ENCODE measurements around the gene RSL24D1. TPM values are rescaled to one million over a fixed set of nuclear protein-coding genes. Genes with fewer than 3 reads are reported as not detected.
A peak's percentile ranks its signal among the peaks of the same experiment; 100 is the strongest.

The RSL24D1 gene
- total RNA-seq, 2 experiments from 2014 or later, result 183 to 194 TPM

- Mint-ChIP-seq H3K4me1 (ENCODE audit: low read depth) (peaks cover 77% of the 10 kb centered on the region), H3K9me3 (no peaks in the 10 kb centered on the region), H3K27me3 (no peaks in the 10 kb centered on the region), H3K4me3 (peak overlapping the region; percentile 47), H3K27ac (peak overlapping the region; percentile 95), H3K36me3 (ENCODE audit: low read depth) (peaks cover 67% of the 10 kb centered on the region)
- POLR2A ChIA-PET, result interaction anchor here (0.6 to 2.1 kb wide), 10 partner anchors 11 to 98 kb away, joined by 3 to 11 read pairs (median 4); partner anchors contain the start of genes PIGB, PIGBOS1 and RSL24D1
- TF ChIP-seq, protein P1, sequence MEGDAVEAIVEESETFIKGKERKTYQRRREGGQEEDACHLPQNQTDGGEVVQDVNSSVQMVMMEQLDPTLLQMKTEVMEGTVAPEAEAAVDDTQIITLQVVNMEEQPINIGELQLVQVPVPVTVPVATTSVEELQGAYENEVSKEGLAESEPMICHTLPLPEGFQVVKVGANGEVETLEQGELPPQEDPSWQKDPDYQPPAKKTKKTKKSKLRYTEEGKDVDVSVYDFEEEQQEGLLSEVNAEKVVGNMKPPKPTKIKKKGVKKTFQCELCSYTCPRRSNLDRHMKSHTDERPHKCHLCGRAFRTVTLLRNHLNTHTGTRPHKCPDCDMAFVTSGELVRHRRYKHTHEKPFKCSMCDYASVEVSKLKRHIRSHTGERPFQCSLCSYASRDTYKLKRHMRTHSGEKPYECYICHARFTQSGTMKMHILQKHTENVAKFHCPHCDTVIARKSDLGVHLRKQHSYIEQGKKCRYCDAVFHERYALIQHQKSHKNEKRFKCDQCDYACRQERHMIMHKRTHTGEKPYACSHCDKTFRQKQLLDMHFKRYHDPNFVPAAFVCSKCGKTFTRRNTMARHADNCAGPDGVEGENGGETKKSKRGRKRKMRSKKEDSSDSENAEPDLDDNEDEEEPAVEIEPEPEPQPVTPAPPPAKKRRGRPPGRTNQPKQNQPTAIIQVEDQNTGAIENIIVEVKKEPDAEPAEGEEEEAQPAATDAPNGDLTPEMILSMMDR (IDR thresholded peaks at IDR 0.05), result no peak
- ATAC-seq (peak; percentile 74), DNase-seq (peak; percentile 78)
- intact Hi-C loops (cut with micrococcal nuclease), result loop anchor here (1.0 to 2.0 kb wide), 2 partner anchors 61 to 69 kb away; no protein-coding TSS in a partner anchor
- CTCF ChIA-PET, result interaction anchor here (0.6 to 1.4 kb wide), 6 partner anchors 11 to 359 kb away, joined by 3 to 4 read pairs (median 3); no protein-coding TSS in a partner anchor
Measured at GRCh38 chr15:55221090-55222011, 24.6 kb upstream of the RSL24D1 start.

GRCh38 chr15:55220606-55221005 lies 23.9 kb upstream of the RSL24D1 start:
- H3K4me1 Mint-ChIP-seq (ENCODE audit: low read depth), result peaks cover 70% of the 10 kb centered on the region
- CTCF ChIA-PET, result interaction anchor here (1.4 kb wide), 2 partner anchors 23 to 219 kb away, joined by 4 read pairs; no protein-coding TSS in a partner anchor
- TF ChIP-seq, protein P1 (IDR thresholded peaks at IDR 0.05), result no peak

DNA sequence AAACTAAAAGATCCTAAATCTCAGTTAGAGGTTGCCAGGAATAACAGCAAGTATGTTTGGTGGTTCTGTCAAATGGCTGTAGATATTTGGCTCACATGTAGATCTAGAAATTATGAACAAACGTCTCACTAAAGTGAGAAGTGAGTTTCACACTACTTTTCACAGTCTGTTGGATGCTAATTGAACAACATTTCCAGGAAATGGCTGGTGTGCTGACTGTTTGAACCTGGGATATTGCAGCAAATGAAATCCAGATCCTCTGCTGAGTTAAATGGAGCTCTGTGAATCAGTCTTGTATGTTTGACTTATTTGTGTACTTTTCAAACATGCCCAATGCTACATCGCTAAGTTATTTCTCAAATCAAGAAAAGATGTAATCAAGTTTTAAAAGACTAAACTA lies 21.3 kb upstream of the RSL24D1 start:
- Mint-ChIP-seq H3K27ac (peak overlapping the region; percentile 76), H3K4me1 (ENCODE audit: low read depth) (peaks cover 48% of the 10 kb centered on the region), H3K27me3 (no peaks in the 10 kb centered on the region), H3K9me3 (no peaks in the 10 kb centered on the region), H3K36me3 (ENCODE audit: low read depth) (peaks cover 58% of the 10 kb centered on the region), H3K4me3 (no peak overlapping the region)
- intact Hi-C loops (cut with micrococcal nuclease), result loop anchor here (10.0 kb wide), 1 partner anchor 217 kb away; no protein-coding TSS in a partner anchor
- DNase-seq, result no peak
- TF ChIP-seq, protein P1 (IDR thresholded peaks at IDR 0.05), result no peak
- no peak for ATAC-seq
- ChIA-PET POLR2A (interaction anchor here (0.8 to 1.8 kb wide), 6 partner anchors 10 to 73 kb away, joined by 3 to 6 read pairs (median 4); no protein-coding TSS in a partner anchor), CTCF (interaction anchor here (0.7 to 6.1 kb wide), 20 partner anchors 9 to 221 kb away, joined by 3 to 59 read pairs (median 4); partner anchors contain the start of genes PIGB and PIGBOS1)

More at GRCh38 chr15:55220606-55221005, 23.9 kb upstream of the RSL24D1 start:
- H3K36me3 Mint-ChIP-seq (ENCODE audit: low read depth), result peaks cover 63% of the 10 kb centered on the region
- intact Hi-C loops (cut with micrococcal nuclease), result loop anchor here (1.0 kb wide), 1 partner anchor 70 kb away; no protein-coding TSS in a partner anchor
- H3K27me3 Mint-ChIP-seq, result no peaks in the 10 kb centered on the region
- H3K27ac Mint-ChIP-seq, result peak overlapping the region; percentile 95
- DNase-seq (no peak), ATAC-seq (no peak)
- H3K4me3 Mint-ChIP-seq, result peak overlapping the region; percentile 47
- POLR2A ChIA-PET, result interaction anchor here (0.7 to 2.1 kb wide), 6 partner anchors 12 to 68 kb away, joined by 3 to 11 read pairs (median 4); partner anchors contain the start of gene RSL24D1
- H3K9me3 Mint-ChIP-seq, result no peaks in the 10 kb centered on the region

GRCh38 chr15:55204464-55204863 lies 7.7 kb upstream of the RSL24D1 start:
- Mint-ChIP-seq H3K27me3 (no peaks in the 10 kb centered on the region), H3K4me1 (ENCODE audit: low read depth) (no peaks in the 10 kb centered on the region), H3K4me3 (no peak overlapping the region), H3K9me3 (no peaks in the 10 kb centered on the region), H3K36me3 (ENCODE audit: low read depth) (peaks cover 32% of the 10 kb centered on the region), H3K27ac (no peak overlapping the region)
- CTCF ChIA-PET, result no interaction called here
- DNase-seq (no peak), ATAC-seq (no peak)
- intact Hi-C loops (cut with micrococcal nuclease), result no loop called here
- TF ChIP-seq, protein P1 (IDR thresholded peaks at IDR 0.05), result no peak
- POLR2A ChIA-PET, result no interaction called here

Data from activated CD8-positive, alpha-beta T cell treated with anti-CD3 and anti-CD28 coated beads for 36 hours (primary cell).